Measurements from ENCODE around the gene TSPAN33.

Gene TSPAN33

DNA sequence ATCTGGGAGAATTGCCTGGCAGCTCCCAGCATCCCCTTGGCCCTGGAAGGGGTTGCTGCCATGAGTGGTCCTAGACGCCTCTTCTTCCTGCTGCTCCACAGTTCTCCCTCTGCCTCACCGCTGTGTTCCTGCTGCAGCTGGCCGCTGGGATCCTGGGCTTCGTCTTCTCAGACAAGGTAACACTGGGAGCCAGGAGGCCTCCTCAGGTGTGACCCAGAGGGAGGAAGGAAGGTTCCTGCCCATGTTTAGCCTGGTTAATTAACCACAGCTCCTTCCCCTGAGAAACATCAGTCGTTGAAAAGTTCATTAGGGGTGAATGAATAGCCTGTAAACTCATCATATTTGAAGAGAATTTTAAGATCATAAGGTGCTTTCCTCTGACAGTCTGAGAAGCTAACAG, 18.2 kb downstream of the TSPAN33 start:
- H3K4me3 ChIP-seq (ENCODE audit: low read depth, low read length), result no peak overlapping the region
- DNase-seq (ENCODE audit: low read depth), result no peak
- TF ChIP-seq, protein P1, sequence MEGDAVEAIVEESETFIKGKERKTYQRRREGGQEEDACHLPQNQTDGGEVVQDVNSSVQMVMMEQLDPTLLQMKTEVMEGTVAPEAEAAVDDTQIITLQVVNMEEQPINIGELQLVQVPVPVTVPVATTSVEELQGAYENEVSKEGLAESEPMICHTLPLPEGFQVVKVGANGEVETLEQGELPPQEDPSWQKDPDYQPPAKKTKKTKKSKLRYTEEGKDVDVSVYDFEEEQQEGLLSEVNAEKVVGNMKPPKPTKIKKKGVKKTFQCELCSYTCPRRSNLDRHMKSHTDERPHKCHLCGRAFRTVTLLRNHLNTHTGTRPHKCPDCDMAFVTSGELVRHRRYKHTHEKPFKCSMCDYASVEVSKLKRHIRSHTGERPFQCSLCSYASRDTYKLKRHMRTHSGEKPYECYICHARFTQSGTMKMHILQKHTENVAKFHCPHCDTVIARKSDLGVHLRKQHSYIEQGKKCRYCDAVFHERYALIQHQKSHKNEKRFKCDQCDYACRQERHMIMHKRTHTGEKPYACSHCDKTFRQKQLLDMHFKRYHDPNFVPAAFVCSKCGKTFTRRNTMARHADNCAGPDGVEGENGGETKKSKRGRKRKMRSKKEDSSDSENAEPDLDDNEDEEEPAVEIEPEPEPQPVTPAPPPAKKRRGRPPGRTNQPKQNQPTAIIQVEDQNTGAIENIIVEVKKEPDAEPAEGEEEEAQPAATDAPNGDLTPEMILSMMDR (IDR thresholded peaks at IDR 0.05; ENCODE audit: insufficient read depth, low read depth, low read length, missing control alignments), result no peak

DNA sequence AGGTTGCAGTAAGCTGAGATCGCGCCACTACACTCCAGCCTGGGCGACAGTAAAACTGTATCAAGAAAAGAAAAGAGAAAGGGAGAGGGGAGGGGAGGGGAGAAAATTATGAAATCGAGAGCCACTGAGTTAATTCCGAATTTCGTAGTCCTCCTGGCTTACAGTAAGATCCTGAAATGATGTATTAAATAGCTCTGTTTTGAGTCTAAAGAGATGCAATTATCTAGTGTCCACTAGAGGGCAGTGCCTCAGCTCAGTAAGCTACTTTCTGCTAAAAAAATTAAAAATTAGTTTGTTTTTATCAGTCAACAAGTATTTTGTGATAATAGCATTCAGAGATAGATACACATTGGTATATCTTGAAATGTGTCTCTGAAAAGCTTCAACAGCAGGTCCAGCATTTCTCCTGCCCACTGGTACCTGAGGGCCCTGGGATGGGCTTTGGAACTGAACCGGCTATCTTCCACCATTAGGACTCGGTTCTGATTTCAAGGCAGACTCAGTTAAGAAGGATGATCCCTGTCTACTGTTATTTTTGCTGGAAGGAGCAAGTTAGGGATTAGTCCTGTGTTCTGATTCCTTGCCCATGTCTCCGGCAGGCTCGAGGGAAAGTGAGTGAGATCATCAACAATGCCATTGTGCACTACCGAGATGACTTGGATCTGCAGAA, 19.5 kb downstream of the TSPAN33 start:
- peak; percentile 80 for DNase-seq (ENCODE audit: low read depth)

DNA sequence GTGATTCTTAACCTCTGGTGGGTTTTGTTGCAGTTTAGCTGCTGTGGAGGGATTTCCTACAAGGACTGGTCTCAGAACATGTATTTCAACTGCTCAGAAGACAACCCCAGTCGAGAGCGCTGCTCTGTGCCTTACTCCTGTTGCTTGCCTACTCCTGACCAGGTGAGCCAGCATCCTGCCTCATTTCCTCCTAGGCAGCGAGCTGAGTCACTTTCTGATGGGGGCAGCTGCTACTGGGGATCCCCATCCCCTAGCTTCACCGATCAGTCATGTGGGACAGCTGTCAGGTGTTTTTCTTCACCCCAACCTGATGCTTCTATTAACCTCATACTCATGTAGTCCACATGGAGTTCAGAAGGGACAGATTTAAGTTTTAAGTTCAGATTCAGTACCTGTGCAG, 22.2 kb downstream of the TSPAN33 start:
- TF ChIP-seq, protein P1 (IDR thresholded peaks at IDR 0.05; ENCODE audit: insufficient read depth, low read depth, low read length, missing control alignments), result no peak
- no peak overlapping the region for H3K4me3 ChIP-seq (ENCODE audit: low read depth, low read length)
- peak; percentile 85 for DNase-seq (ENCODE audit: low read depth)

More for the DNA sequence above, 19.5 kb downstream of the TSPAN33 start:
- no peak overlapping the region for H3K4me3 ChIP-seq (ENCODE audit: low read depth, low read length)
- TF ChIP-seq, protein P1 (IDR thresholded peaks at IDR 0.05; ENCODE audit: insufficient read depth, low read depth, low read length, missing control alignments), result peak; percentile 69

DNA sequence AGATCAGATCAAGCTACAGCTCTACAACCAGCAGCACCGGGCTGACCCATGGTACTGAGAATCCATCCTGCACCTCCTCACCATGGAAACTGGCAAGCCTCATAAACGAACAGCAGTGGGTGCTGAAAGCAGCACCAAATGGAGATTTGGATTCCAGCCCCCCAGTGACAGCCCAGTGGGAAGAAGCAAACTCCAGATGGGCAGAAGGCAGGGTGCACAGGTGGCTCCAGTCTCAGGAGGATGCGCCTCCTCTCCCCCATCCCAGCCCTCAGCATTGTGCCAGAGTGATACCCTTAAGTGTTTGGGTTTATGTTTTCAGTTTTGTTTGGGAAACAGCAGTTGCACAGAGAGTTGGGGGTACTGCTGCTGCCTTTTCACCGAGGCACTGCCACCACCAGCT, 23.3 kb downstream of the TSPAN33 start:
- no peak overlapping the region for H3K4me3 ChIP-seq (ENCODE audit: low read depth, low read length)
- TF ChIP-seq, protein P1 (IDR thresholded peaks at IDR 0.05; ENCODE audit: insufficient read depth, low read depth, low read length, missing control alignments), result no peak
- DNase-seq (ENCODE audit: low read depth), result no peak

DNA sequence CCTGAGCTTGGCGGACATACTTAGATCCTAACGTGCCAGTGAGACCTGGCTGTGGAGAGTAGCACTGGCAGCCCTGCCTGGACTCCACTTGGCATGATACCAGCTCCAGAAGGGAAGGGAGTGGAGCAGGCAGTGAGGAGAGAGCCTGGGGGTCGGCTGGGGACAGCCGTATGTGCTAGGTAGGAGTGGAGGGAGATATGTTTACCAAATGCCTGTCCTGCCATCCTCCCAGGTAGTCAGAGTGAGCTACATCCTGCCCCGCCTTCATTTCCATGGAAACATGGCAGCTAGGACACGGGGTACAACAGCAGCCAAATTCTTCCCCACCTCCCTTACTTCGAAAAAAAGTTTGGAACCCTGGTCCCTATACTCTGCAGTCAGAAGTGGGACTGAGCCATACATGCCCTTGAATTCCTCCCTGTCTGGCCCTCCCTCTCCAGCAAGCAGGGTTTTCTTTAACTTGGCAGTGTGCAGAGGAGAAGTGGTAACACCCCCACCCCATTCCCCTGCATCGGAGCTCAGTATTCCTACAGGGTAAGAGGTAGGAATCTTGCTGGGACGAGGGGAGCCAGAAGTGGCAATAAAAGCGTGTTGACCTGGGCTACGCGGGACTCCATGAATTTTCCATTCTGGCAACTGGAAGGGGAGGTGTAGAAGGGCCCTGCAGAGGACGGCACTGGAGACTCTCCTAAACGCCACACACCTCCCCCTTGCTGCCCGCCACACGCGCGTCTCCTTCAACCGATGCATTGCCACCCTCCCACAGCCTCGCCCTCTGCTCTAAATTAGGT, 23.9 kb downstream of the TSPAN33 start:
- no peak for DNase-seq (ENCODE audit: low read depth)
- TF ChIP-seq, protein P1 (IDR thresholded peaks at IDR 0.05; ENCODE audit: insufficient read depth, low read depth, low read length, missing control alignments), result no peak
- H3K4me3 ChIP-seq (ENCODE audit: low read depth, low read length), result no peak overlapping the region

DNA sequence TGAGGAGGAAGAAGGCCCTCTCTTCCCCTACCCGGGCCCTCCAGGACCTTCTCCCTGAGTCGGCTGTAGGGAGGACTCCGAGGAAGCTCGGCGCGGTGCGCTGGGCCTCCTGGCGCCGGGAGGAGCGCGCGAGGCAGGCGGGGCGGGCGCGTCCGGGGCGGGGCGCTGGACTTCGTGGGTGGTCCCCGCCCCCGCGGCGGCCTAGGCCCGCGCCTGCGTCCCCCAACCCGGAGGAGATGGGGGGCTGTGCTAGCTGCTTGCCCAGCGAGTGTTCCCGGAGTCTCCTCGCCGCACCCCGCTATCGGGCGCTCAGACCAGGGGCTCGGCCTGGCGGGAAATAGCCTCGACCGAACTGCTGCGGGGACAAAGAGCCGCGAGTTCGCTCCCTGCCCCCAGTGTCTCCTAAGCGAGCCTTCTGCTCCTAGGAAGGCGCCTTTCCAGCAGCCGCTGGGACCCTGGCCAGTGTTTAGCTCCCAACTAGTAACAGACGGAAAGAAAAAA, 24.7 kb downstream of the TSPAN33 start:
- peak; percentile 55 for DNase-seq (ENCODE audit: low read depth)
- H3K4me3 ChIP-seq (ENCODE audit: low read depth, low read length), result peak overlapping the region; percentile 39
- TF ChIP-seq, protein P1 (IDR thresholded peaks at IDR 0.05; ENCODE audit: insufficient read depth, low read depth, low read length, missing control alignments), result no peak
